ENCODE results near the gene TP73. TPM values are rescaled to one million over a fixed set of nuclear protein-coding genes. Genes with fewer than 3 reads are reported as not detected.

Gene TP73
- polyA plus RNA-seq, 1 donor from 2014 or later = not detected

DNA sequence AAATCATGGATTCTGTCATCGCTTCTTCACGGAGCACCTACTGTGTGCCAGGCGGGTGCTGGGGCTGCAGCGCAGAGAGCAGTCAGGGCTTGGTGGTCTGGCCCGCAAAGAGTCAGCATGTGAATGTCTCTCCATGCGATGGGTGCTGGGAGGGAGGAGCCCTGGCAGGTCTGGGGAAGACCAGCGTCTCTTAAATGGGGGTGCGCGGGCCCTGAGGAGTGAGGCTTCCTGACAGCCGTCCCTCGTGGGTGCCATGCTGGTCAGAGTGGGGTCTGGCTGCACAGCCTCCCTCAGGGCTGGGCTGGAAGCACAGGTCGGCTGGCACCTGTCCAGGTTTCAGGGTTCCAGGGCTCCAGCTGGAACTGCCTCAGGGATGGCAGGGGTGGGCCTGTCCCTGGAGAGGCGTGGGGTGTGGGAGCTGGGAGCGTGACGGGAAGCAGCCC lies 18.5 kb downstream of the TP73 start:
- H4K20me1 ChIP-seq (ENCODE audit: insufficient read depth) = no peaks in the 10 kb centered on the region
- no peaks in the 10 kb centered on the region for H3K36me3 ChIP-seq (ENCODE audit: insufficient read depth, low read length)
- H3K4me2 ChIP-seq (ENCODE audit: low read length) = no peak overlapping the region
- no peaks in the 10 kb centered on the region for H3K9me2 ChIP-seq (ENCODE audit: insufficient read depth, low read length)
- TF ChIP-seq MXI1 (conservative IDR thresholded peaks at IDR 0.05; ENCODE audit: poor library complexity, severe bottlenecking) = no peak
- TF ChIP-seq, protein P1, sequence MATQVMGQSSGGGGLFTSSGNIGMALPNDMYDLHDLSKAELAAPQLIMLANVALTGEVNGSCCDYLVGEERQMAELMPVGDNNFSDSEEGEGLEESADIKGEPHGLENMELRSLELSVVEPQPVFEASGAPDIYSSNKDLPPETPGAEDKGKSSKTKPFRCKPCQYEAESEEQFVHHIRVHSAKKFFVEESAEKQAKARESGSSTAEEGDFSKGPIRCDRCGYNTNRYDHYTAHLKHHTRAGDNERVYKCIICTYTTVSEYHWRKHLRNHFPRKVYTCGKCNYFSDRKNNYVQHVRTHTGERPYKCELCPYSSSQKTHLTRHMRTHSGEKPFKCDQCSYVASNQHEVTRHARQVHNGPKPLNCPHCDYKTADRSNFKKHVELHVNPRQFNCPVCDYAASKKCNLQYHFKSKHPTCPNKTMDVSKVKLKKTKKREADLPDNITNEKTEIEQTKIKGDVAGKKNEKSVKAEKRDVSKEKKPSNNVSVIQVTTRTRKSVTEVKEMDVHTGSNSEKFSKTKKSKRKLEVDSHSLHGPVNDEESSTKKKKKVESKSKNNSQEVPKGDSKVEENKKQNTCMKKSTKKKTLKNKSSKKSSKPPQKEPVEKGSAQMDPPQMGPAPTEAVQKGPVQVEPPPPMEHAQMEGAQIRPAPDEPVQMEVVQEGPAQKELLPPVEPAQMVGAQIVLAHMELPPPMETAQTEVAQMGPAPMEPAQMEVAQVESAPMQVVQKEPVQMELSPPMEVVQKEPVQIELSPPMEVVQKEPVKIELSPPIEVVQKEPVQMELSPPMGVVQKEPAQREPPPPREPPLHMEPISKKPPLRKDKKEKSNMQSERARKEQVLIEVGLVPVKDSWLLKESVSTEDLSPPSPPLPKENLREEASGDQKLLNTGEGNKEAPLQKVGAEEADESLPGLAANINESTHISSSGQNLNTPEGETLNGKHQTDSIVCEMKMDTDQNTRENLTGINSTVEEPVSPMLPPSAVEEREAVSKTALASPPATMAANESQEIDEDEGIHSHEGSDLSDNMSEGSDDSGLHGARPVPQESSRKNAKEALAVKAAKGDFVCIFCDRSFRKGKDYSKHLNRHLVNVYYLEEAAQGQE (IDR thresholded peaks at IDR 0.05; ENCODE audit: borderline replicate concordance) = no peak
- TF ChIP-seq POLR2AphosphoS5 (IDR thresholded peaks at IDR 0.05) = no peak
- TF ChIP-seq, protein P2, sequence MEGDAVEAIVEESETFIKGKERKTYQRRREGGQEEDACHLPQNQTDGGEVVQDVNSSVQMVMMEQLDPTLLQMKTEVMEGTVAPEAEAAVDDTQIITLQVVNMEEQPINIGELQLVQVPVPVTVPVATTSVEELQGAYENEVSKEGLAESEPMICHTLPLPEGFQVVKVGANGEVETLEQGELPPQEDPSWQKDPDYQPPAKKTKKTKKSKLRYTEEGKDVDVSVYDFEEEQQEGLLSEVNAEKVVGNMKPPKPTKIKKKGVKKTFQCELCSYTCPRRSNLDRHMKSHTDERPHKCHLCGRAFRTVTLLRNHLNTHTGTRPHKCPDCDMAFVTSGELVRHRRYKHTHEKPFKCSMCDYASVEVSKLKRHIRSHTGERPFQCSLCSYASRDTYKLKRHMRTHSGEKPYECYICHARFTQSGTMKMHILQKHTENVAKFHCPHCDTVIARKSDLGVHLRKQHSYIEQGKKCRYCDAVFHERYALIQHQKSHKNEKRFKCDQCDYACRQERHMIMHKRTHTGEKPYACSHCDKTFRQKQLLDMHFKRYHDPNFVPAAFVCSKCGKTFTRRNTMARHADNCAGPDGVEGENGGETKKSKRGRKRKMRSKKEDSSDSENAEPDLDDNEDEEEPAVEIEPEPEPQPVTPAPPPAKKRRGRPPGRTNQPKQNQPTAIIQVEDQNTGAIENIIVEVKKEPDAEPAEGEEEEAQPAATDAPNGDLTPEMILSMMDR (IDR thresholded peaks at IDR 0.05; ENCODE audit: poor library complexity, severe bottlenecking) = no peak
- no peak for TF ChIP-seq EP300 (conservative IDR thresholded peaks at IDR 0.05; ENCODE audit: poor library complexity, severe bottlenecking)
- no peak for TF ChIP-seq SMC3 (conservative IDR thresholded peaks at IDR 0.05; ENCODE audit: poor library complexity)
- TF ChIP-seq TAF1 (IDR thresholded peaks at IDR 0.05; ENCODE audit: low read depth) = no peak
- no peak for TF ChIP-seq EZH2 (IDR thresholded peaks at IDR 0.05; ENCODE audit: borderline replicate concordance, insufficient read depth, low read length, poor library complexity, severe bottlenecking)
- TF ChIP-seq RAD21 (conservative IDR thresholded peaks at IDR 0.05) = no peak
- no peaks in the 10 kb centered on the region for H3F3A ChIP-seq (ENCODE audit: insufficient read depth, low read length, poor library complexity, severe bottlenecking)
- no peak overlapping the region for H3K9ac ChIP-seq (ENCODE audit: low read length)
- H2AFZ ChIP-seq (ENCODE audit: low read depth, low read length) = no peak overlapping the region
- H3K27me3 ChIP-seq (ENCODE audit: insufficient read depth, low read depth, low read length) = no peaks in the 10 kb centered on the region
- H3K27ac ChIP-seq (ENCODE audit: low read length) = no peak overlapping the region
- no peaks in the 10 kb centered on the region for H3K9me3 ChIP-seq (ENCODE audit: low read length)
- H3K4me3 ChIP-seq (ENCODE audit: low read length) = no peak overlapping the region
- no peaks in the 10 kb centered on the region for H3K79me2 ChIP-seq (replicated peaks; ENCODE audit: insufficient read depth, low read length)

DNA sequence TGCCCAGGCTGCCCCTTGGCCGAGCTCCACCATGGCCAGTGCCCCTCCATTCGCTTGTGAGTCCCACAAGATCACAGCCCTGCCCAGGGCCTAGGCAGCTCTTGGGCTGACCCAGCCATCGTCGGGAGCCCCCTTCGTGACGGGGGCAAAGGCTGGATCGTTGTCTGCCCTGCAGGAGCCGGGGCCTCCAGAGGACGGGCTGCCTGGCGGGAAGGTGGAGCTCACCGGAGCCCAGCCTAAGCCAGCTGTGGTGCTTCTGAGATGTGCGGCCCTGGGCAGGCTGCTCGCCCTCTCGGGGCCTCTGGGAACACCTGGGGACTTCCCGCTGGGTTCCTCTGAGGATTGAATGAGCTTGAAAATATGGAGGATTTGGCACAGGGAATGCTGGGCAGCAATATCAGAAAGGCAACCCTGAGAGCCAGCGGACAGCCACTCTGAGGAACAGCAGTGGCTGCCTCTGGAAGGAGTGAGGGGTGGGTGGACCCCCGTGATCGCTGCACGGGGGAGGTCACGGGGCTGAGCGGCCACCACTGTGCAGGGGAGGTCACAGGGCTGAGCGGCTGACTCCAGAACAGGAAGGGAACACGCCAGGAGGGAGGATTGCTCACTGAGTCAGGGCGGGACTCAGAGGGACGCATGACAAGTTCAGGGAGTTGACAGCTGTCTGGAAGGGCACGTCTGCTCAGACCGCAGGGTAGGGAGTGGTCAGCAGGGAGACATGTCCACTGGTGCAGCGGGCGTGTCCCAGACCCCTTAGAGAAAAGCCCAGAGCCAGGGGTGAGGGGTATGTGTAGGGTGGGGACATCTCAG lies 19.3 kb downstream of the TP73 start:
- Histone ChIP-seq H3K9me2 (ENCODE audit: insufficient read depth, low read length) (no peaks in the 10 kb centered on the region), H3K36me3 (ENCODE audit: insufficient read depth, low read length) (no peaks in the 10 kb centered on the region), H3K4me3 (ENCODE audit: low read length) (no peak overlapping the region), H3K79me2 (replicated peaks; ENCODE audit: insufficient read depth, low read length) (no peaks in the 10 kb centered on the region), H4K20me1 (ENCODE audit: insufficient read depth) (no peaks in the 10 kb centered on the region), H3K27ac (ENCODE audit: low read length) (no peak overlapping the region), H3K9ac (ENCODE audit: low read length) (no peak overlapping the region), H3F3A (ENCODE audit: insufficient read depth, low read length, poor library complexity, severe bottlenecking) (no peaks in the 10 kb centered on the region), H3K27me3 (ENCODE audit: insufficient read depth, low read depth, low read length) (no peaks in the 10 kb centered on the region), H2AFZ (ENCODE audit: low read depth, low read length) (no peak overlapping the region), H3K4me2 (ENCODE audit: low read length) (no peak overlapping the region), H3K9me3 (ENCODE audit: low read length) (no peaks in the 10 kb centered on the region)
- TF ChIP-seq MXI1 (conservative IDR thresholded peaks at IDR 0.05; ENCODE audit: poor library complexity, severe bottlenecking) (no peak), RAD21 (conservative IDR thresholded peaks at IDR 0.05) (no peak), POLR2AphosphoS5 (IDR thresholded peaks at IDR 0.05) (no peak)

Data from neural cell (in vitro differentiated cells).